Ramos (cell line): Measurements from ENCODE around the gene LRSAM1.

ENCODE experiments used
- in situ Hi-C: fragments of 300-500 bp; cut with MboI; formaldehyde crosslinking; loops from one replicate; pipeline ENCODE4 v1.14.3; 2022; ENCODE audit warnings: low sequenced_read_pairs; ENCODE audit not compliant: unreplicated experiment

The LRSAM1 gene

GRCh38 chr9:127450830-127451607 is at the start of gene LRSAM1, which contains the start of gene RPL12:
Gene LRSAM1, plus strand, starts transcription at chr9:127451510. Its CDS starts 3,018 bp downstream, at chr9:127454528.
Gene RPL12, minus strand, starts transcription at chr9:127451406. Its CDS starts 89 bp downstream, at chr9:127451317.
- in situ Hi-C loops = no loop called here

GRCh38 chr9:127402401-127403090 is 48.8 kb upstream of the LRSAM1 start:
- in situ Hi-C loops = no loop called here

- in situ Hi-C loops = no loop called here
These were observed 47.7 kb upstream of the LRSAM1 start for GRCh38 chr9:127403507-127404192.

- in situ Hi-C loops = no loop called here
These were observed 46.7 kb upstream of the LRSAM1 start for GRCh38 chr9:127404631-127405030.

- in situ Hi-C loops = no loop called here
These were observed 45.8 kb upstream of the LRSAM1 start for GRCh38 chr9:127405344-127406125.

GRCh38 chr9:127406799-127407491 is 44.4 kb upstream of the LRSAM1 start:
- in situ Hi-C loops = no loop called here

- in situ Hi-C loops = no loop called here
These were observed 43.8 kb upstream of the LRSAM1 start for GRCh38 chr9:127407492-127407843.

GRCh38 chr9:127411122-127411521 is 40.2 kb upstream of the LRSAM1 start:
- in situ Hi-C loops = no loop called here

GRCh38 chr9:127415141-127415540 is 36.2 kb upstream of the LRSAM1 start:
- in situ Hi-C loops = no loop called here

- in situ Hi-C loops = no loop called here
These were observed 35.7 kb upstream of the LRSAM1 start for GRCh38 chr9:127415657-127416056.

- in situ Hi-C loops = no loop called here
These were observed 33.9 kb upstream of the LRSAM1 start for GRCh38 chr9:127417131-127418036.

- in situ Hi-C loops = no loop called here
These were observed 33.3 kb upstream of the LRSAM1 start for GRCh38 chr9:127418037-127418471.

- in situ Hi-C loops = no loop called here
These were observed 32.0 kb upstream of the LRSAM1 start for GRCh38 chr9:127419348-127419747.

- in situ Hi-C loops = no loop called here
These were observed 30.3 kb upstream of the LRSAM1 start for GRCh38 chr9:127421057-127421456.

- in situ Hi-C loops = no loop called here
These were observed 29.1 kb upstream of the LRSAM1 start for GRCh38 chr9:127422133-127422782.

- in situ Hi-C loops = no loop called here
These were observed 28.5 kb upstream of the LRSAM1 start for GRCh38 chr9:127422787-127423186.

- in situ Hi-C loops = no loop called here
These were observed 27.8 kb upstream of the LRSAM1 start for GRCh38 chr9:127423476-127423933.
